ENCODE measurements around the gene PATJ. TPM values are rescaled to one million over a fixed set of nuclear protein-coding genes. Genes with fewer than 3 reads are reported as not detected.

The PATJ gene
- total and polyA plus RNA-seq, 7 donors: 2.0 to 49.9 (median 17.1) TPM

DNA sequence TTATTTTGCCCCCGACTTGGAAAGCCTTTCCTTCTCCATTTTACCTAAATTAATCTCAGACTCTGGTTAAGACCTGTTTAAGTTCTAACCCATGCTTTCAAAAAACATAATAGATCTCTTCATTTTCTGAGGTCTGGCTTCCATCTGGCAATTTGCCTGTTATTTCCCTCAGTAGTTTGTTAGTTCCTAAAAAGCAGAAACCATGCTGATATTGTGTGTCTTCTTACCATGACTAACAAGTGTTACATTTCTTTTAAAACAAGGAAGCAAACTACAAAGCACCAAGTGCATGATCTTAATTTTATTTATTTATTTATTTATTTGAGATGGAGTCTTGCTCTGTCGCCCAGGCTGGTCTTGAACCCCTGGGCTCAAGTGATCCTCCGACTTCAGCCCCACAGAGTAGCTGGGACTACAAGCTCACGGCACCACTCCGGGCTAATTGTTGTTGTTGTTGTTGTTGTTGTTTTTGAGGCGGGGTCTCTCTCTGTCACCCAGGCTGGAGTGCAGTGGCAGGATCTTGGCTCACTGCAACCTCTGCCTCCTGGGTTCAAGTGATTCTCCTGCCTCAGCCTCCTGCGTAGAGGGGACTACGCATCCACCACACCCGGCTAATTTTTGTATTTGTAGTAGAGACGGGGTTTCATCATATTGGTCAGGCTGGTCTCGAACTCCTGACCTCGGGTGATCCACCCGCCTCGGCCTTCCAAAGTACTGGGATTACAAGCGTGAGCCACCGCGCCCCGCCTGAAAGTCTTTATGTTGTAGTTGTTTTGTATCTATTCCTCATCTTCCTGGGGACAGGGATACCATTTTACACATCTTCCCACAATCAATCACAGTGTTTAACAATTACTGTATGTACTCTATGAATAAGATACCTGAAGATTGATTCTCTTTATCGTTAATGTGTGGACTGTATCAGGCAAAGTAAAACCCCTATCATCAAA lies 1.3 kb upstream of the PATJ start:
- H3K27ac ChIP-seq: peak overlapping the region; percentile 96
- ATAC-seq (no peak), DNase-seq (no peak)
- WGBS, 3 donors: 92 to 97% (median 93%) methylated on average over 19 of the region's 19 CpGs
- H3K27me3 ChIP-seq (ENCODE audit: insufficient read depth in 3 of 3, low read length in 2 of 3): no peaks in the 10 kb centered on the region
- TF ChIP-seq, protein P1, sequence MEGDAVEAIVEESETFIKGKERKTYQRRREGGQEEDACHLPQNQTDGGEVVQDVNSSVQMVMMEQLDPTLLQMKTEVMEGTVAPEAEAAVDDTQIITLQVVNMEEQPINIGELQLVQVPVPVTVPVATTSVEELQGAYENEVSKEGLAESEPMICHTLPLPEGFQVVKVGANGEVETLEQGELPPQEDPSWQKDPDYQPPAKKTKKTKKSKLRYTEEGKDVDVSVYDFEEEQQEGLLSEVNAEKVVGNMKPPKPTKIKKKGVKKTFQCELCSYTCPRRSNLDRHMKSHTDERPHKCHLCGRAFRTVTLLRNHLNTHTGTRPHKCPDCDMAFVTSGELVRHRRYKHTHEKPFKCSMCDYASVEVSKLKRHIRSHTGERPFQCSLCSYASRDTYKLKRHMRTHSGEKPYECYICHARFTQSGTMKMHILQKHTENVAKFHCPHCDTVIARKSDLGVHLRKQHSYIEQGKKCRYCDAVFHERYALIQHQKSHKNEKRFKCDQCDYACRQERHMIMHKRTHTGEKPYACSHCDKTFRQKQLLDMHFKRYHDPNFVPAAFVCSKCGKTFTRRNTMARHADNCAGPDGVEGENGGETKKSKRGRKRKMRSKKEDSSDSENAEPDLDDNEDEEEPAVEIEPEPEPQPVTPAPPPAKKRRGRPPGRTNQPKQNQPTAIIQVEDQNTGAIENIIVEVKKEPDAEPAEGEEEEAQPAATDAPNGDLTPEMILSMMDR (IDR thresholded peaks at IDR 0.05): no peak
- H3K9me3 ChIP-seq: no peaks in the 10 kb centered on the region
- intact Hi-C loops (cut with DNase I): no loop called here
- peak overlapping the region; percentile 85 for H3K4me3 ChIP-seq
- peaks cover 14% of the 10 kb centered on the region for H3K4me1 ChIP-seq
- H3K36me3 ChIP-seq (ENCODE audit: insufficient read depth in 1 of 2, low read depth in 1 of 2): no peaks in the 10 kb centered on the region

DNA sequence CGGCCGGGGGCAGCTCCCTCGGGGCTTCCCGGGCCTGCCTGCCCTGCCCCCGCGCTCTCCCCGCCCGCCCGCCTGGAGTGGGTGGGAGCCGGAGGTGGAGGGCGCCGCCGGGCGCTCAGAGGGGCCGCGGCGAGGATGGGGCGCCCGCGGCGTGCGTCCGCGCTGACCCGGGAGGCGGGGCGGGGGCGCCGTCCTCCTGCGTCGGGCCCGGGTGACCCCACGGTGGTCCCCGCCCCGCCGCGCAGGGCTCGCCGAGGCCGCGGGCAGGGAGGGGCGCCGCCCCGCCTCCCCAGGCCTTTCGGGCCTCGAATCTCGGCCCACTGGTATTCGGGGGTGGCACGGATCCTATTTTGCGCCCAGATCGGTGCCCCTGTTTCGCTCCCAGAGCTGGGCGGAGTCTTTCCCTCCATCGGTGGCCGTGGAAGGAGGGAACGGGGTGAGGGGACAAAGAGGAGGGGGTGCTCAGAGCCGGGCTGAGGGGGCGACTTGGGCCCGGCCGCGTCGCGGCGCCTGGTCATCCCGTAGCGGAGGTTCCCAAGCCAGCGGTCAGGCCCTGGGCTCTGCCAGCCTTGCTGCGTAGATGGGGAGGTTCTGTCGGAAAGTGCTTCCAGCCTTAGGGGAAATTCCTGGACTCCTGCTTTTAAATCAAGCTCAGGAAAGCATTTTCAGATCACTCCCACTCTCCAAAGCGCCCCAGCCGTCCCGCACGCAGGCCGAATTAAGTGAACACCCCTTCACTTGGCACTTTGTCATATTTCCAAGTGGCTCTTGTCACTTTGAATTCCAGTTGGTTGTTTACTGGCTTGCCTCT lies 545 bp downstream of the PATJ start:
- TF ChIP-seq, protein P1 (IDR thresholded peaks at IDR 0.05): no peak
- intact Hi-C loops (cut with DNase I): loop anchor here in 1 of 2 donors (2.0 kb wide), 1 partner anchor 18 kb away; the partner anchor contains the start of gene TM2D1
- peak overlapping the region; percentile 85 for H3K4me3 ChIP-seq
- H3K36me3 ChIP-seq (ENCODE audit: insufficient read depth in 1 of 2, low read depth in 1 of 2): no peaks in the 10 kb centered on the region
- ATAC-seq: peak; percentile 74 to 88 (median 85)
- DNase-seq: peak; percentile 61 to 77
- peak overlapping the region; percentile 96 for H3K27ac ChIP-seq
- WGBS, 3 donors: 0 to 1% (median 1%) methylated on average over 29 to 74 of the region's 74 CpGs
- peaks cover 22% of the 10 kb centered on the region for H3K4me1 ChIP-seq
- no peaks in the 10 kb centered on the region for H3K27me3 ChIP-seq (ENCODE audit: insufficient read depth in 3 of 3, low read length in 2 of 3)
- H3K9me3 ChIP-seq: no peaks in the 10 kb centered on the region

DNA sequence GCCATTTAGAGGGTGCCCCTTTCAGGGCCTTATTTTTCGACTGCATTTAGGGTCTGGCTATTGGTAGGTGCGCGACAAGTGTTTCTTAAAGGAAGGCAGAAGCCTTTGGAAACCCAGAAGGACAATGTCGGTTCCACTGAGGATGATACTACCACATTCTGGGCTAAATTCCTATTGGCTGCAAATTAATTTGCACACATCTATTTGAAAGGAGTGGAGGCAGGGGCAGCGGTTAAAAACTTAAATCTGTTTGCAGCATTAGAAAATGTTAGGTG lies 1.1 kb downstream of the PATJ start:
- TF ChIP-seq, protein P1 (IDR thresholded peaks at IDR 0.05): no peak
- Histone ChIP-seq H3K9me3 (no peaks in the 10 kb centered on the region), H3K27ac (peak overlapping the region; percentile 96), H3K27me3 (ENCODE audit: insufficient read depth in 3 of 3, low read length in 2 of 3) (no peaks in the 10 kb centered on the region), H3K4me3 (peak overlapping the region; percentile 85), H3K4me1 (peaks cover 22% of the 10 kb centered on the region), H3K36me3 (ENCODE audit: insufficient read depth in 1 of 2, low read depth in 1 of 2) (no peaks in the 10 kb centered on the region)
- DNase-seq (no peak), ATAC-seq (no peak)
- intact Hi-C loops (cut with DNase I): loop anchor here in 1 of 2 donors (2.0 kb wide), 1 partner anchor 19 kb away; the partner anchor contains the start of gene TM2D1
- WGBS, 3 donors: 38 to 47% (median 42%) methylated on average over 5 of the region's 5 CpGs

DNA sequence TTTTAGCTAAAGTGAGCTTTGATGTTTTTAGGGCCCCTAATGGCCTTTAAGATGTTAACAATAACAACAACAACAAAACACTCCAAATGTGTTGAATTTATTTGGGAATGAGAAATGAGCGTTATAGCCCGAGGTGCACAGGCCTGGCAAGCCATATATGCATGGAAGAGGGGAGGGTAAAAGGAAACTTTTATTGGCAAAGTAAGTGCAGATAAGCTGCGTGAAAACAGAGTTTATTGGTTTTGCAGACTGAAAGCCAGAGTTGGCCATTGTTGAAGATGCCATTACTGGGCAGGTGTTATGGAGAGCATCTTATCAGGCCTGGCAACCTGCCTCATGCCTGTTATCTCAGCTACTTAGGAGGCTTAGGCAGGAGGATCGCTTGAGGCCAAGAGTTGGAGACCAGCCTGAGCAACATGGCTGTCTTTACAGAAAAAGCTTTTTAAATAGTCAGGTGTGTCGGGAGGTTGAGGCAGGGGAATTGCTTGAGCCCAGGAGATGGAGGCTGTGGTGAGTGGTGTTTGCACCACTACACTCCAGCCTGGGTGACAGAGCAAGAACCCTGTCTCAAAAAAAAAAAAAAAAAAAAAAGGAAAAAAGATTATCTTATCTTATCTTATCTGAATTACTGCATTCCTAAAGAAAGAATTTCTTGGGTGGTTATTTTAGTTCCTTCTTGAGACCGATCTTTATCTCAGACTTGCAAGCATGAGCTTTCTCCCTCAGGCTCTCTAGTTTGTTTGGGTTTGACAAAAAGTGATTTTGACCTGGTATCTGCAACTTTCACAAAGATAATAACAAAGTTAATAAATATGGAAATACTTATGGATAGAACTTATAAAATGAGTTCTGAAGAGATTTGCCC lies 1.7 kb downstream of the PATJ start:
- Histone ChIP-seq H3K36me3 (ENCODE audit: insufficient read depth in 1 of 2, low read depth in 1 of 2) (no peaks in the 10 kb centered on the region), H3K4me3 (peak overlapping the region; percentile 85)
- intact Hi-C loops (cut with DNase I): loop anchor here in 1 of 2 donors (2.0 kb wide), 1 partner anchor 19 kb away; the partner anchor contains the start of gene TM2D1

More for the DNA sequence above, 1.7 kb downstream of the PATJ start:
- TF ChIP-seq, protein P1 (IDR thresholded peaks at IDR 0.05): no peak
- no peak for DNase-seq
- no peaks in the 10 kb centered on the region for H3K27me3 ChIP-seq (ENCODE audit: insufficient read depth in 3 of 3, low read length in 2 of 3)
- WGBS, 3 donors: 81 to 94% (median 86%) methylated on average over 6 of the region's 6 CpGs
- H3K27ac ChIP-seq: peak overlapping the region; percentile 96
- no peak for ATAC-seq
- no peaks in the 10 kb centered on the region for H3K9me3 ChIP-seq
- H3K4me1 ChIP-seq: peaks cover 22% of the 10 kb centered on the region

Data from psoas muscle (tissue), 8 donors.